WTC11 (cell line): Measurements from ENCODE around the gene C1D. TPM values are rescaled to one million over a fixed set of nuclear protein-coding genes. Genes with fewer than 3 reads are reported as not detected.

Experiments
- ATAC-seq: fragments of 200-7000 bp; cut with Tn5 transposase; 2 replicates; pipeline ENCODE4 v1.10.0; 2021; ENCODE audit warnings: mild to moderate bottlenecking, moderate library complexity
- CTCF ChIA-PET: fragments of 300-600 bp; sonication (Branson Sonifier 250); formaldehyde crosslinking; loops from one replicate; lab custom pipeline; 2021; ENCODE audit warnings: antibody characterized with exemption; lab: Charles Lee
- POLR2A ChIA-PET: fragments of 350-600 bp; sonication (Branson Sonifier 250); formaldehyde crosslinking; loops from one replicate; lab custom pipeline; 2021; ENCODE audit warnings: antibody characterized with exemption; lab: Charles Lee
- DNase-seq: peaks from one replicate; pipeline ENCODE4 v3.0.0; 2021; ENCODE audit warnings: low spot score
- H3K27ac Mint-ChIP-seq: 2 replicates; pipeline ENCODE4 v1.8.0; 2021; ENCODE audit warnings: mixed read lengths
- H3K27me3 Mint-ChIP-seq: 2 replicates; pipeline ENCODE4 v1.8.0; 2021; ENCODE audit warnings: low read depth, mild to moderate bottlenecking, moderate library complexity, mixed read lengths
- H3K36me3 Mint-ChIP-seq: 2 replicates; pipeline ENCODE4 v1.8.0; 2021; ENCODE audit warnings: mixed read lengths
- H3K4me1 Mint-ChIP-seq: 2 replicates; pipeline ENCODE4 v1.8.0; 2022; ENCODE audit warnings: mixed read lengths
- H3K4me3 Mint-ChIP-seq: 2 replicates; pipeline ENCODE4 v1.8.0; 2021; ENCODE audit warnings: mild to moderate bottlenecking, moderate library complexity, mixed read lengths
- H3K9me3 Mint-ChIP-seq: 2 replicates; pipeline ENCODE4 v1.8.0; 2021; ENCODE audit warnings: mixed read lengths
- FOXJ3 ChIP-seq: sonication (generic); formaldehyde crosslinking; IDR thresholded peaks from 2 replicates; pipeline ENCODE4 v1.9.0; 2021; ENCODE audit warnings: missing genetic modification reagents, mild to moderate bottlenecking, borderline replicate concordance
- GRHL2 ChIP-seq: fragments of 250-450 bp; sonication (Bioruptor Pico); IDR thresholded peaks from 2 replicates; pipeline ENCODE4 v1.8.0; 2022; ENCODE audit warnings: mild to moderate bottlenecking, moderate library complexity; ENCODE audit not compliant: insufficient replicate concordance, severe bottlenecking
- GTF2I ChIP-seq: fragments of 250-450 bp; sonication (Bioruptor Pico); conservative IDR thresholded peaks from 2 replicates; pipeline ENCODE4 v1.4.0; 2021; ENCODE audit warnings: mild to moderate bottlenecking
- JAZF1 ChIP-seq: fragments of 250-450 bp; sonication (Bioruptor Pico); IDR thresholded peaks from 2 replicates; pipeline ENCODE4 v1.9.0; 2021; ENCODE audit warnings: moderate library complexity, mild to moderate bottlenecking, inconsistent platforms
- NR3C1 ChIP-seq: sonication (generic); formaldehyde crosslinking; conservative IDR thresholded peaks from 2 replicates; pipeline ENCODE4 v1.8.1; 2023; ENCODE audit warnings: low read depth, mild to moderate bottlenecking, missing genetic modification reagents
- SMAD3 ChIP-seq: sonication (generic); formaldehyde crosslinking; IDR thresholded peaks from 2 replicates; pipeline ENCODE4 v1.8.0; 2022; ENCODE audit warnings: missing genetic modification reagents, mild to moderate bottlenecking, borderline replicate concordance
- TEAD4 ChIP-seq: sonication (generic); formaldehyde crosslinking; IDR thresholded peaks from 2 replicates; pipeline ENCODE4 v1.8.0; 2022; ENCODE audit warnings: mild to moderate bottlenecking, missing genetic modification reagents
- TP53 ChIP-seq: sonication (generic); formaldehyde crosslinking; IDR thresholded peaks from 2 replicates; pipeline ENCODE4 v1.8.1; 2023; ENCODE audit warnings: mild to moderate bottlenecking, missing genetic modification reagents
- ZNF263 ChIP-seq: sonication (generic); formaldehyde crosslinking; IDR thresholded peaks from 2 replicates; pipeline ENCODE4 v1.8.1; 2022; ENCODE audit warnings: low read depth, mild to moderate bottlenecking, moderate library complexity, missing genetic modification reagents
- ZNF317 ChIP-seq: sonication (generic); formaldehyde crosslinking; IDR thresholded peaks from 2 replicates; pipeline ENCODE4 v1.8.1; 2023; ENCODE audit warnings: low read depth, mild to moderate bottlenecking, moderate library complexity, missing genetic modification reagents, borderline replicate concordance
- ZNF396 ChIP-seq: fragments of 250-450 bp; sonication (Bioruptor Pico); IDR thresholded peaks from 2 replicates; pipeline ENCODE4 v1.8.0; 2021; ENCODE audit warnings: mild to moderate bottlenecking, moderate library complexity, borderline replicate concordance
- ZNF671 ChIP-seq: fragments of 250-450 bp; sonication (Bioruptor Pico); IDR thresholded peaks from 2 replicates; pipeline ENCODE4 v1.8.0; 2021; ENCODE audit warnings: mild to moderate bottlenecking
- total RNA-seq: library from RNA; stranded (reverse); gene quantifications from 3 replicates; pipeline ENCODE4 v1.2.3, GENCODE V29; 2021
- TF ChIP-seq, protein P1 (sequence below): sonication (generic); formaldehyde crosslinking; IDR thresholded peaks from 2 replicates; pipeline ENCODE4 v1.8.0; 2022; ENCODE audit warnings: mild to moderate bottlenecking, missing genetic modification reagents
- TF ChIP-seq, protein P2 (sequence below): sonication (generic); formaldehyde crosslinking; IDR thresholded peaks from 2 replicates; pipeline ENCODE4 v1.8.1; 2022; ENCODE audit warnings: mild to moderate bottlenecking, moderate library complexity, missing genetic modification reagents
- TF ChIP-seq, protein P3 (sequence below): fragments of 250-450 bp; sonication (Bioruptor Pico); IDR thresholded peaks from 2 replicates; pipeline ENCODE4 v1.9.0; 2021; ENCODE audit warnings: mild to moderate bottlenecking
- TF ChIP-seq, protein P4 (sequence below): sonication (generic); formaldehyde crosslinking; IDR thresholded peaks from 2 replicates; pipeline ENCODE4 v1.8.1; 2022; ENCODE audit warnings: low read depth, missing genetic modification reagents, borderline replicate concordance
- TF ChIP-seq, protein P5 (sequence below): fragments of 250-450 bp; sonication (Bioruptor Pico); conservative IDR thresholded peaks from 2 replicates; pipeline ENCODE4 v1.9.0; 2021; ENCODE audit warnings: mild to moderate bottlenecking
- TF ChIP-seq, protein P6 (sequence below): sonication (generic); formaldehyde crosslinking; IDR thresholded peaks from 2 replicates; pipeline ENCODE4 v1.8.0; 2022; ENCODE audit warnings: missing genetic modification reagents

C1D gene
- total RNA-seq, 1 experiment from 2014 or later, result 21.0 TPM

DNA sequence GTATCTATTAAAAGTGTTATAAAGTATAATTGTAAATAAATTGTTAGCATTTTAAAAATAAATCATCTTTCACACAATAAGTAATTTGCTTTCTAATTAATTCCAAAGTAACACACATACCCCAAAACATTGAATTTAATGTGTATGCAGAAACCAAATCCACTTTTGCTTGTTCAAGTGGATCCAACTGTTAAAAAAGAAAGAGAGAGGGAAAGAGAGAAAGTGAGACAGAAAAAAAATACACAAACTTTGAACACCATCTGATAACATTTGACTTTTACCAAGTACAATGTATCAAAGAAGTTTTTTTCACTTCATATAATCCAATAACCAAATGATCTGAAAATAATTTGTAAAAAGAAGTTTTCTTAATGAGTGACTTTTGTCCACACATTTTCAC, 16.6 kb downstream of the C1D start:
- Mint-ChIP-seq H3K36me3 (peaks cover 6% of the 10 kb centered on the region; the same call in 1 of the 2 replicates), H3K4me1 (no peaks in the 10 kb centered on the region), H3K4me3 (no peak overlapping the region), H3K9me3 (no peaks in the 10 kb centered on the region), H3K27me3 (no peaks in the 10 kb centered on the region), H3K27ac (no peak overlapping the region)
- ChIA-PET CTCF (no interaction called here), POLR2A (no interaction called here)
- TF ChIP-seq TEAD4 (CRISPR knock-in tag) (no peak), JAZF1 (CRISPR knock-in tag) (no peak), GRHL2 (CRISPR knock-in tag) (no peak), GTF2I (CRISPR knock-in tag) (no peak), ZNF317 (CRISPR knock-in tag) (no peak), FOXJ3 (CRISPR knock-in tag) (no peak), ZNF396 (CRISPR knock-in tag) (no peak)
- TF ChIP-seq, protein P1, sequence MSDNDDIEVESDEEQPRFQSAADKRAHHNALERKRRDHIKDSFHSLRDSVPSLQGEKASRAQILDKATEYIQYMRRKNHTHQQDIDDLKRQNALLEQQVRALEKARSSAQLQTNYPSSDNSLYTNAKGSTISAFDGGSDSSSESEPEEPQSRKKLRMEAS, result no peak
- DNase-seq (no peak), ATAC-seq (no peak)

DNA sequence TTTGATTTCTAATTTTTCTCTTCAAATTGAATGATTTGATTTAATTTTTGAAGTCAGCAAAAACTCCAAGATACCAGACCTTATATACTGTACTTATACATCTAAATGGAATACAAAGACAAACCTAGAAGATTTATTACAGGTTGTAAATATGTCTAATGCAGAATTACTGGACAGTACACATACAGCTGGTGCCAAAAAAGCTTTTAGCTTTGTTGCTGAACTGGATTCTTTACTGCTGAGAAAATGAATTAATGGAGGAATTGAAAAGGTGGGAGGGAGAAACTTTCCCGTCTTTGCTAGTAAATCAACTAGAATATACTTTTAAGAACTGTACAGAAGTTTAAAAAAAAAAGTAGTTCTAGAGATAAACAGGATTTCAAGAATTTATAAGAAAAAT, 17.5 kb downstream of the C1D start:
- H3K27ac Mint-ChIP-seq, result no peak overlapping the region
- DNase-seq (no peak), ATAC-seq (no peak)
- ChIA-PET CTCF (no interaction called here), POLR2A (no interaction called here)
- no peak overlapping the region for H3K4me3 Mint-ChIP-seq
- no peaks in the 10 kb centered on the region for H3K9me3 Mint-ChIP-seq
- TF ChIP-seq, protein P2, sequence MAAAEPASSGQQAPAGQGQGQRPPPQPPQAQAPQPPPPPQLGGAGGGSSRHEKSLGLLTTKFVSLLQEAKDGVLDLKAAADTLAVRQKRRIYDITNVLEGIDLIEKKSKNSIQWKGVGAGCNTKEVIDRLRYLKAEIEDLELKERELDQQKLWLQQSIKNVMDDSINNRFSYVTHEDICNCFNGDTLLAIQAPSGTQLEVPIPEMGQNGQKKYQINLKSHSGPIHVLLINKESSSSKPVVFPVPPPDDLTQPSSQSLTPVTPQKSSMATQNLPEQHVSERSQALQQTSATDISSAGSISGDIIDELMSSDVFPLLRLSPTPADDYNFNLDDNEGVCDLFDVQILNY (CRISPR knock-in tag), result no peak
- TF ChIP-seq GRHL2 (CRISPR knock-in tag) (no peak), FOXJ3 (CRISPR knock-in tag) (no peak), ZNF263 (CRISPR knock-in tag) (no peak), SMAD3 (no peak), TP53 (CRISPR knock-in tag) (no peak)
- TF ChIP-seq, protein P3, sequence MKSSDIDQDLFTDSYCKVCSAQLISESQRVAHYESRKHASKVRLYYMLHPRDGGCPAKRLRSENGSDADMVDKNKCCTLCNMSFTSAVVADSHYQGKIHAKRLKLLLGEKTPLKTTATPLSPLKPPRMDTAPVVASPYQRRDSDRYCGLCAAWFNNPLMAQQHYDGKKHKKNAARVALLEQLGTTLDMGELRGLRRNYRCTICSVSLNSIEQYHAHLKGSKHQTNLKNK (CRISPR knock-in tag), result no peak
- TF ChIP-seq, protein P4, sequence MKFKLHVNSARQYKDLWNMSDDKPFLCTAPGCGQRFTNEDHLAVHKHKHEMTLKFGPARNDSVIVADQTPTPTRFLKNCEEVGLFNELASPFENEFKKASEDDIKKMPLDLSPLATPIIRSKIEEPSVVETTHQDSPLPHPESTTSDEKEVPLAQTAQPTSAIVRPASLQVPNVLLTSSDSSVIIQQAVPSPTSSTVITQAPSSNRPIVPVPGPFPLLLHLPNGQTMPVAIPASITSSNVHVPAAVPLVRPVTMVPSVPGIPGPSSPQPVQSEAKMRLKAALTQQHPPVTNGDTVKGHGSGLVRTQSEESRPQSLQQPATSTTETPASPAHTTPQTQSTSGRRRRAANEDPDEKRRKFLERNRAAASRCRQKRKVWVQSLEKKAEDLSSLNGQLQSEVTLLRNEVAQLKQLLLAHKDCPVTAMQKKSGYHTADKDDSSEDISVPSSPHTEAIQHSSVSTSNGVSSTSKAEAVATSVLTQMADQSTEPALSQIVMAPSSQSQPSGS (CRISPR knock-in tag), result no peak
- no peaks in the 10 kb centered on the region for H3K27me3 Mint-ChIP-seq
- H3K36me3 Mint-ChIP-seq, result peaks cover 6% of the 10 kb centered on the region; the same call in 1 of the 2 replicates
- no peaks in the 10 kb centered on the region for H3K4me1 Mint-ChIP-seq

DNA sequence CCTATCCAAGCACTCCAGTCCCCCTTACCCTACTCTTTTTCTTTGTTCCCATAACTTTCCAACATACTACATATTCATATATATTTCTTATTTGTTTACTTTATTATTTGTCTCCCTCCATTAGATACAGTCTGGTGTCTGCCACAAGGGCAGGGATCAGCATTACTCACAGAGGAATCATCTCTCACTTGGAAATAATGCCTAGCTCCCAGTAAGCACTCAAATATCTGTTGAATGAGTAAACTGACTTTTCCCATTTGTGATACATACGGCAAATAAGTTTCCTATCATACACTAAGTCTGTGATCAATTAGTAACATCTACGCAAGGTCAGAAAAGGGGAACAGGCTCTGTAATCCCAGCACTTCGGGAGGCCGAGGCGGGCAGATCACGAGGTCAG, 18.7 kb downstream of the C1D start:
- DNase-seq (no peak), ATAC-seq (no peak)
- Mint-ChIP-seq H3K9me3 (no peaks in the 10 kb centered on the region), H3K27ac (no peak overlapping the region), H3K4me1 (no peaks in the 10 kb centered on the region), H3K4me3 (no peak overlapping the region), H3K27me3 (no peaks in the 10 kb centered on the region), H3K36me3 (peaks cover 6% of the 10 kb centered on the region; the same call in 1 of the 2 replicates)
- POLR2A ChIA-PET, result no interaction called here
- CTCF ChIA-PET, result no interaction called here
- TF ChIP-seq, protein P5, sequence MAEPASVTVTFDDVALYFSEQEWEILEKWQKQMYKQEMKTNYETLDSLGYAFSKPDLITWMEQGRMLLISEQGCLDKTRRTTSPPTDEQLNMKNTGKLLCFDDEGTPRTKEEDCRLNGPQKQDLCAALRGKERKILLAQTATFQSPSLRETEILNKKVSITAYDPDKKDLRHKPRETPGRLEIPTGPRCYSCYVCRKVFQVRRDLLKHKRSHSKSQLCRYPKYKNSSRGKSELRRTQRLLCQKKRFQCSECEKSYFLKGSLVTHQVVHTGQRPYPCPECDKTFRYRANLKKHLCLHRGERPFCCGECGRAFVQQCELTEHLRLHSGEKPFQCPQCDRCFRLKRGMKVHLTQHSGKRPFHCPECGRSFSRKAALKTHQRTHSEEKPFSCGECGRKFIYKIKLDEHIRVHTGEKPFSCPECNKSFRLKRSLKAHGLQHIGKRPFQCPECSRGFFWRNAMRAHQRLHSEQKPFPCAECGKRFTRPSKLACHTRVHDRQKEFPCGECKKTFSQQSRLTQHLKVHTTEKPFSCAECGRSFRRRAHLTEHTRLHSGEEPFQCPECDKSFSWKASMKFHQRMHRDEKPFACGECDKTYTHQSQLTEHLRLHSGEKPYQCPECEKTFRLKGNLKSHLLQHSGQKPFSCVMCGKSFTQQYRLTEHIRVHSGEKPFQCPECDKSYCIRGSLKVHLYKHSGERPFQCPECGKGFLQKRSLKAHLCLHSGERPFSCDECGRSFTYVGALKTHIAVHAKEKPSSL, result no peak
- TF ChIP-seq, protein P6, sequence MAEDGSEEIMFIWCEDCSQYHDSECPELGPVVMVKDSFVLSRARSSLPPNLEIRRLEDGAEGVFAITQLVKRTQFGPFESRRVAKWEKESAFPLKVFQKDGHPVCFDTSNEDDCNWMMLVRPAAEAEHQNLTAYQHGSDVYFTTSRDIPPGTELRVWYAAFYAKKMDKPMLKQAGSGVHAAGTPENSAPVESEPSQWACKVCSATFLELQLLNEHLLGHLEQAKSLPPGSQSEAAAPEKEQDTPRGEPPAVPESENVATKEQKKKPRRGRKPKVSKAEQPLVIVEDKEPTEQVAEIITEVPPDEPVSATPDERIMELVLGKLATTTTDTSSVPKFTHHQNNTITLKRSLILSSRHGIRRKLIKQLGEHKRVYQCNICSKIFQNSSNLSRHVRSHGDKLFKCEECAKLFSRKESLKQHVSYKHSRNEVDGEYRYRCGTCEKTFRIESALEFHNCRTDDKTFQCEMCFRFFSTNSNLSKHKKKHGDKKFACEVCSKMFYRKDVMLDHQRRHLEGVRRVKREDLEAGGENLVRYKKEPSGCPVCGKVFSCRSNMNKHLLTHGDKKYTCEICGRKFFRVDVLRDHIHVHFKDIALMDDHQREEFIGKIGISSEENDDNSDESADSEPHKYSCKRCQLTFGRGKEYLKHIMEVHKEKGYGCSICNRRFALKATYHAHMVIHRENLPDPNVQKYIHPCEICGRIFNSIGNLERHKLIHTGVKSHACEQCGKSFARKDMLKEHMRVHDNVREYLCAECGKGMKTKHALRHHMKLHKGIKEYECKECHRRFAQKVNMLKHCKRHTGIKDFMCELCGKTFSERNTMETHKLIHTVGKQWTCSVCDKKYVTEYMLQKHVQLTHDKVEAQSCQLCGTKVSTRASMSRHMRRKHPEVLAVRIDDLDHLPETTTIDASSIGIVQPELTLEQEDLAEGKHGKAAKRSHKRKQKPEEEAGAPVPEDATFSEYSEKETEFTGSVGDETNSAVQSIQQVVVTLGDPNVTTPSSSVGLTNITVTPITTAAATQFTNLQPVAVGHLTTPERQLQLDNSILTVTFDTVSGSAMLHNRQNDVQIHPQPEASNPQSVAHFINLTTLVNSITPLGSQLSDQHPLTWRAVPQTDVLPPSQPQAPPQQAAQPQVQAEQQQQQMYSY, result no peak
- TF ChIP-seq ZNF671 (no peak), NR3C1 (CRISPR knock-in tag) (no peak)
- TF ChIP-seq, protein P4 (CRISPR knock-in tag), result no peak
